HG03039 (cell line): ENCODE results near the gene RPS27A.
"Not testable (repeated sequence)": the region's sequence is repeated elsewhere in the genome, so short reads cannot be mapped to it uniquely, and the experiment has no call there.

Experiments
- ATAC-seq: cut with Tn5 transposase; IDR thresholded peaks from one replicate; pipeline ENCODE4 v1.9.1; 2021; ENCODE audit warnings: mild to moderate bottlenecking, moderate library complexity; ENCODE audit not compliant: unreplicated experiment

RPS27A gene

DNA sequence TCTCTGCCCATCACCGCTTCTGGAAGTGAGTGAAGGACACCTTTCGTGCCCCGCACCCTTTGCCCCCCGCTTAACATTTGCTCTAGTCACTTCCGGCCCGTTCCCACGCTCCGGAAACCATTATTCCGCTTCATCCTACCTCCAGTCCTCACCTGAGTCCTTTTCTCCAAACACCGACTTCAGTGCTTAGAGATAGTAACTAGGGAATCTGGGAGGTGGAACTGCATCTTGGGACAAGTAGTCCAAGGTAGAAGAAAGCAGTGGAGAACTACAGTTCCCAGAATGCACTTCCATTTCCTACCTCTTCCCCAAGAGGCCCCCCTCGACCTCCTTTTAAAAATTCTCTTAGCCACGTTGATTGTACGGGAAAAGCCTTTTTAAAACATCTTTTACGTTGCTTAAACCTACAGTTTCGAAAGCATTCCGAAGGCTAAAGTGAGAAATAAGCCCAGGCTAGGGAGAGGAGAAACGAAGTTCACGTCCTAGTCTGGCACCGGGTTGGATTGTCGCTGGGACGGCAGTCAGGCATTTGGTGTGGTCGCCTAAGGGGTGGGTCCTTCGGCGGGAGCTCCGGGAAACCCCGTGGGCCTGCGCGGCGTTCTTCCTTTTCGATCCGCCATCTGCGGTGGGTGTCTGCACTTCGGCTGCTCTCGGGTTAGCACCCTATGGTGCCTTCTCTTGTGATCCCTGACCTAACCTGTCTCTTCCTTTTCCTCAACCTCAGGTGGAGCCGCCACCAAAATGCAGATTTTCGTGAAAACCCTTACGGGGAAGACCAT is at the start of gene RPS27A, which contains the start of gene CLHC1:
TSS of gene RPS27A (plus strand) at position 605 of the 779 bp plus-strand sequence. CDS start at position 742, 137 bp downstream.
TSS of gene CLHC1 (minus strand) at position 210 of the 779 bp plus-strand sequence. CDS start 9,882 bp downstream, outside the sequence.
- ATAC-seq = peak; percentile 88

DNA sequence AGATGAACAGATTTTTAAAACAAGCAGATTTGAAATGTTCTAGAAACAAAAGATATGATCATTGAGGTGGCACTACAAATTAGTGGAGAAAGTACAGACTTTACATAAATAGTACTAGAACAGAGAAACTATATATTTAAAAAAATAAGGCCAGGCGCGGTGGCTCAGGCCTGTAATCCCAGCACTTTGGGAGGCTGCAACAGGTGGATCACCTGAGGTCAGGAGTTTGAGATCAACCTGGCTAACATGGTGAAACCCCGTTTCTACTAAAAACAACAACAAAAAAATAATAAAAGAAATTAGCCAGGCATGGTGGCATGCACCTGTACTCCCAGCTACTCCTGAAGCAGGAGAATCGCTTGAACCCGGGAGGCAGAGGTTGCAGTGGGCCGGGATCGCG is 45.7 kb upstream of the RPS27A start:
- not testable (repeated sequence) for ATAC-seq

DNA sequence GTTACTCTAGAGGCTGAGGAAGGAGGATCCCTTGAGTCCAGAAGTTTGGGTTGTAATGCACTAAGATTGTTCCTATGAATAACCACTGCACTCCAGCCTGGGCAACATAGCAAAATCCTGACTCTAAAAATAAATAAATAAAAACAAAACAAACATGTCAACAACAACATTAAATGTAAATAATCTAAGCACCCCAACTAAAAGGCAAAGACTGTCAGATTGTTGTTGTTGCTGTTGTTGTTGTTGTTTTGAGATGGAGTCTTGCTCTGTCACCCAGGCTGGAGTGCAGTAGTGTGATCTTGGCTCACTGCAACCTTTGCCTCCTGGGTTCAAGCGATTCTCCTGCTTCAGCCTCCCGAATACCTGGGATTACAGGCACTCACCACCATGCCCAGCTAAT is 40.6 kb upstream of the RPS27A start:
- not testable (repeated sequence) for ATAC-seq

DNA sequence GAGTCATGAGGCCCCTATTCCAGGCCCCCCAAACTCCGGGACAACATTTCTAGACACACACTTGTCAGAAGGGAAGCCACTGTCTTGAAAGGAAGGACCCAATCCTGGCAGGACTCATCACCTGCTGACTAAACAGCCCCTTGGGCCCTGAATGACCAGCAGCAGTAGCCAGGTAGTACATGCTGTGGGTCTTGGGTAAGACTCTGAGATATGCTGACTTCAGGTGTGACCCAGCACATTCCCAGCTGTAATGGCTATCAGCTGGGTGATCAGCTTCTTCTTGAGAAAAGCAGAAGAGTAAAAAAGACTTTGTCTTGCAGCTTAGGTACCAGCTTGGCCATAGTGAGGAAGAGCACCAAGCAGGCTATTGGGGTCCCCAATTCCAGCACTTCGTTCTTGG is 36.0 kb upstream of the RPS27A start:
- no peak for ATAC-seq

DNA sequence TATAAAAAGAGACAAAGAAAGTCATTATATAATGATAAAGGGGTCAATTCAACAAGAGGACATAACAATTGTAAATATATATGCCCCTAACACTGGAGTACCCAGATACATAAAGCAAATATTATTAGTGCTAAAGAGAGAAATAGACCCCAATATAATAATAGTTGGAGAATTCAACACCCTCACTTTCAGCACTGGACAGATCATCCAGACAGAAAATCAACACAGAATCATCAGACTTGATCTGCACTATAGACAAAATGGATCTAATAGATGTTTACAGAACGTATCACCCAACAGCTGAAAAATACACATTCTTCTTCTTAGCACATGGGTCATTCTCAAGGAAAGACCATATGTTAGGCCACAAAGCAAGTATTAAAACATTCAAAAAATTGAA is 32.1 kb upstream of the RPS27A start:
- ATAC-seq = no peak

DNA sequence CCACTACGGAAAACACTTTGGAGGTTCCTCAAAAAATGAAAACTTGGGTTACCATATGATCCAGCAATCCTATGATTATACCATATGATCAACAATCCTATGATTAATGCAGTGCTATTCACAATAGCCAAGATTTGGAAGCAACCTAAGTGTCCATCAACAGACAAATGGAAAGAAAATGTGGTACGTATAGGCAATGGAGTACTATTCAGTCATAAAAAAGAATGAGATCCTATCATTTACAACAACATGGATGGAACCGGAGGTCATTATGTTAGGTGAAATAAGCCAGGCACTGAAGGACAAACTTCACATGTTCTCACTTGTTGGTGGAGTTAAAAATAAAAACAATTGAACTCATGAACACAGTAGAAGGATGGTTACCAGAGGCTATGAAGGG is 28.0 kb upstream of the RPS27A start:
- no peak for ATAC-seq

DNA sequence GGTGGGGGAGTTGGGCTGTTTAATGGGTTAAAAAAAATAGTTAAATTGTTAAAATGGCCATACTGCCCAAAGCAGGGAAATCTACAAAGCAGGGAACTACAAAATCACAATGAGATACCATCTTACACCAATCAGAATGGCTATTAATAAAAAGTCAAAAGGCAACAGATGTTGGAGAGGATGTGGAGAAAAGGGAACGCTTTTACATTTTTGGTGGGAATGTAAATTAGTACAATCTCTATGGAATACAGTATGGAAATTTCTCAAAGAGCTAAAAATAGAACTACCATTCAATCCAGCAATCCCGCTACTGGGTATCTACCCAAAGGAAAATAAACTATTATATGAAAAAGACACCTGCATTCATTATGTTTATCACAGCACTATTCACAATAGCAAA is 27.5 kb upstream of the RPS27A start:
- no peak for ATAC-seq

DNA sequence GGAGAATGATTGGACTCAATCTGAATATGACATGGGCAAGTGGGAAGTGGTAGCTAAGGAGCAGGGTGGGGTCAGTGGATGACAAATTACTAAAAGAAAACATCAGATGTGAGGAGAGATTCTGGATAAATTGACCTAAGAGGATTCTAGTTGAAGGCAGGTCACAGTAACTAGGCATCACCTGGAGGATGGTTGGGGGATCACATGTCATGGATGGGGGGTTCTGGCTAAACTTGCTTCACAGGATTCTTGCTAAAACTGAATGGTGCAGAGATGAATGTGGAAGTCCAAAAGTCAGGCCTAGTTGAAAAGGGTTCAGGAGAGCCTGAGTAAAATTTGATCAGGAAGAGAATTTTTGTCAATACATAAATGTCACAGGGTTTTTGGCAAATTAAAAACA is 18.7 kb upstream of the RPS27A start:
- no peak for ATAC-seq

DNA sequence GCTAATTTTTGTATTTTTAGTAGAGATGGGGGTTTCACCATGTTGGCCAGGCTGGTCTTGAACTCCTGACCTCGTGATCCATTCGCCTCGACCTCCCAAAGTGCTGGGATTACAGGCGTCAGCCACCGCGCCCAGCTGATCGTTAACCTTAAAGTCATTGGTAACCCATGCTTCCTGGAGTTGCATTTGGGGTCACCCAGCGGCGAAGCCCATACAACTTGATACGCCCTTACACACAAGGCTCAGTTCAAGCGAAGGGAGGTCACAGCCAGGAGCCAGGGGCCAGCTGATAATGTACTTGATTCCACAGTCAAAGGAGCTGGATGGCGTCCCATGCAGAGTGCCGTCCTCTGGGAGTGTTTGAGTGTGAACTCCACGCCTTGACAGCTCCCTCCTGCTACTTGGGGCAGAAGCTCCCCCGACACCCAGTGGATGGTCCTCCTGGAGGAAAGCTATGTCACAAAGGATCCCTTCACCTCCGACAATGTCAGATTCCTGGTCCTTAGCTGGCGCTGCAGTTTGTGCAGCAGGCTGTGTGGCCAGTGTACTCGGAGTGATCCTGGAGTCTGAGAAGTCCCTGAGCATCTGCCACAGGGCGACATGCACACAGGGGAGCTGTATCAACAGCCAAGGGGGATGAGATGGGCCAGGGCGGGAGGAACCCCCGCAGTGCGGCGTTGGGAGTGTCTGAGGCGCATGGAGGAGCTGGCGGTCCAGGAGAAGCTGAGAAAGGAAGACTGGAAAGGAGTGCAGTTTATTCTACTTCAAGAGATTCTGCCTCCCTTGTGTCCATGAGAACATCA is 8.3 kb upstream of the RPS27A start:
- no peak for ATAC-seq

DNA sequence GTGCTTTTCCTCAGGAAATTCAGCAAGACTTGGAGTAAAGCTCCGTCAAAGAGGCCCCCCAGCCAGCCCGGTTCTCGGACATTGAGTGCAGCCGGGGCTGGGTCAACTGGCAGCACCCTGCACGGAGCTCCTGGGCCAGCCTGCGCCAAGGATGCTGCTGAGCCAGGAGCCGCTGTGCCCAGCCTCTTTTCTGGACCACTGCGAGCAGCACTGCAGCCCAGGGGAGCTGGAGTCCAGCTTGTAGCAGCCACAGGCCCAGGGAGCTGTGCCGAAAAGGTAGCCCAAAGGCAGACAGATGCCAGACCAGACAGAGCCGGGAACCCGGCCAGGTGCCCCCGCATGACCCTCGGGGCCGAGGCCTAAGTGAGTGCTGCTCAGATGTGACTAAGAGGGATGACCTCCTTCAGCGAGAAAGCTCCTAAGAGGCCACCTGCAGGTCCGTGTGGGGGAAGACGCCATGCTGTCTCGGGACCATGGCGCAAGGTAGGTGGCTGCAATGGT is 7.7 kb upstream of the RPS27A start:
- no peak for ATAC-seq

DNA sequence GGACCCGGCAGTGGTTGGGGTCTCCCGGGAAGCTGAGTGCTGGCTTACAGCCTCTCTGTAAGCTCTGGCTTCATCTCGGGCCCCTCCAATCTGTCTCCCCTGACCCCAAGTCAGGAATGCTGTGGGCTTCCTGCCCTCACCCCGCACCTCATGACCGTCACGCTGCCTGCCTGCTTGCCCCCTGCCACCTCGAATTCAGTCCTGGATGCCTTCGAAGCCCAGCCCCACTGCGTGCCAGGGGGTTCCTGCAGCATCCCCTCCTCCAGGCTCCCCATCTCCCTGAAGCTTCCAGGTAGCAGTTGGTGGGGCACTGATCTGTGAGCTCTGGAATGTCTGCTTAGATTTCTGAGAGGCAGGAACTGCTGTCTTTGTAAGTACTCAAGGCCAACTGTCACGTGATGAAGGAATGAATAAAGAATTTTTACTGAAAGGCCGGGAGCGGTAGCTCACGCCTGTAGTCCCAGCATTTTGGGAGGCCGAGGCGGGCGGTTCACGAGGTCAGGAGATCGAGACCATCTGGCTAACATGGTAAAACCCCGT is 6.9 kb upstream of the RPS27A start:
- ATAC-seq = no peak

DNA sequence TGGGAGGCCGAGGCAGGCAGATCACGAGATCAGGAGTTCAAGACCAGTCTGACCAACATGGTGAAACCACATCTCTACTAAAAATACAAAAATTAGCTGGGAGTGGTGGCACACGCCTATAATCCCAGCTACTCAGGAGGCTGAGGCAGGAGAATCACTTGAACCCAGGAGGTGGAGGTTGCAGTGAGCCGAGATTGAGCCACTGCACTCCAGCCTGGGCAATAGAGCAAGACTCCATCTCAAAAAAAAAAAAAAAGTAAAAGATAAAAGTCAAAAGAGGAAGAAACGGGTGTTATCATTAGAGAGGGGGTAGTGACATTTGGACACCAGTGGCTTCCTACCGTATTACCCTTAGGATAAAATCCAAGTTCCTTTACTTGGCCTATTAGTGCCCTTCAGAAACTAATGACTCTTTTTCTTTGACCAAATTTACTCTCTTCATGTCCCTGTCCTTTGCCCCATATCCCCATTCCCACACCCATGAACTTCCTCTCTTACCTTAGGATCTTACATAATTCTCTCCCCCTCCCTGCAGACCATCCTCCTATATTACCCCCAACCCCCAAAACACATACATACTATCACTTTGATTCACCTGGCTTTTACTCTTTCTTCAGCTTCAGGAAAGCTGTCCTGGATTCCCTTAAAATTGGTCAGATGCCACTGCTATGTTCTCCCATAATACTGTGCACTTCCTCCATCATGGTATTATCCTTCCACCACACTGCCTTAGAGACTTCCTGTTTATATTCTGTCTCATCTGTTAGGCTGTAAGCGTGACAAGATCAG is 4.9 kb upstream of the RPS27A start:
- ATAC-seq = not testable (repeated sequence)

DNA sequence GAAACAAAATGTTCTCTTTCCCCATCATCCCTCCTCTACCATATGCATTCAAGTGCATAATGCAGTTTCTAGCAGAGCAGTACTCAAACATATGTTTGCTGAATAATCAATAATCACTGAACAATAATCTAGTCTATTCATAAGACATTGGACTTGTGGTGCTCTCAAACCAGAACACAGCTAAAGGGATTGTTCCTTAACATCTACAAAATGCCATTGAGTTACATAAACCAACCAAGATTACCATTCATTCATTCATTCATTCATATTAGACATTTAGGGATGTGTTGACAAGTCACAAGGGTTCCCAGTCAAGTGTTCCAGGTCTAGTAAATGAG is 4.3 kb upstream of the RPS27A start:
- no peak for ATAC-seq

DNA sequence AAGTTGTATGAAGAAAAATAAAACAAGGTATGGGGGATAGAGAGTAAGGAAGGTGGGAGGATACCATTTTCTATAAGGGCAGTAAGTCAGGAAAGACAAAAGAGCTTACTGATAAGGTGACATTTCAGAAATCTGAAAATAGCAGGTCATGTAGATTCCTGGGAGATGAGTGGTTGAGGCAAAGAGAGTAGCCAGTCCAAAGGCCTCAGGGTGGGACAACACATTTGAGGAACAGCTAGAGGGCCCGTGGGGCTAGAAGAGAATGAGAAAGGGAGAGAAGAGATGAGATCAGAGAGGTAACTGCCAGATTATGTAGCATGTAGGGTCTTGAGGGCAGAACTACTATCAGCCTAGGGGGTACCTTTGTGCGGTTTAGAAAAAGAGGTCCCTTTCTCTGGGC is 3.3 kb upstream of the RPS27A start:
- no peak for ATAC-seq

DNA sequence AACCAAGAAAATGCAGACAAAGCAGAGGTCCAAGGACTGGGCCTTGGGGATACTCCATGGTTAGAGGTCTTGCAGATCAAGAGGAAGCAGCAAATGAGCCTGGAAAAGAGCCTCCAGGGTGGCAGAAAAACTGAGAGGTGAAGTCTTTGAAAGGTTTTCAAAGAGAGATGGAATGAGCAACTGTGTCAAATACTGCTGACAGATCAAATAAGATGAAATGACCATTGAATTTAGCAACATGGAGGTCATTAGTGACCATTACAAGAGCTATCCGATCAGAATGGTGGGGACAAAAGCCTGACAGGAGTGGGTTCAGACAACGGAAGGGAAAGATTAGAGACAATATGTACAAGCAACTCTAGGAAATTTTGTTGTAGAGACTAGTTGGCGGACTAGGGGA is 1.9 kb upstream of the RPS27A start:
- no peak for ATAC-seq

DNA sequence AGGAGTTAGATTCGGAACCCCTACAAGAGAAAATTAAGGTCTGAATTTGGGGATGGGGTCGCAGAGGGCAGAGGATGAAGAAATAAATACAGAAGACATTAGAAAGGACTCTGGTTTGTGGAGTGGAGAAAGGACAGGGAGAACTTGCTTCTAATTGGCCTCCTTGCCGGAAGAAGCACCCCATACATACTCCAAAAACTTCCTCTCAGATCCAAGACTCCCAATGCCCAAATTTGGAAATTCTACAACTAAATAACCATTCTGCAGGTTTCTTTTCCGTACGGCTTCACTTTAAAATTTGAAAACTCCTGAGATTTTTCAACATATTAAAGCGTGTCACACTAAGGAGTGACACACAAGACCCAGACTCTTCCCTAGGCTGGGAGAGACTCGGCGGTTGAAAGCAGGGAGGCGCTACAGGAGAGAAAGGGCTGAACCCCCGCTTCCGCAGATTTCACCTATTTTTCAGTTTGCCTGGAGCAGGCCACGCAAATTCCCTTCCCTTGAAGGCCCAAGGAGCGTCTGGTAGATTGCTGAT is 873 bp upstream of the RPS27A start:
- ATAC-seq = no peak

DNA sequence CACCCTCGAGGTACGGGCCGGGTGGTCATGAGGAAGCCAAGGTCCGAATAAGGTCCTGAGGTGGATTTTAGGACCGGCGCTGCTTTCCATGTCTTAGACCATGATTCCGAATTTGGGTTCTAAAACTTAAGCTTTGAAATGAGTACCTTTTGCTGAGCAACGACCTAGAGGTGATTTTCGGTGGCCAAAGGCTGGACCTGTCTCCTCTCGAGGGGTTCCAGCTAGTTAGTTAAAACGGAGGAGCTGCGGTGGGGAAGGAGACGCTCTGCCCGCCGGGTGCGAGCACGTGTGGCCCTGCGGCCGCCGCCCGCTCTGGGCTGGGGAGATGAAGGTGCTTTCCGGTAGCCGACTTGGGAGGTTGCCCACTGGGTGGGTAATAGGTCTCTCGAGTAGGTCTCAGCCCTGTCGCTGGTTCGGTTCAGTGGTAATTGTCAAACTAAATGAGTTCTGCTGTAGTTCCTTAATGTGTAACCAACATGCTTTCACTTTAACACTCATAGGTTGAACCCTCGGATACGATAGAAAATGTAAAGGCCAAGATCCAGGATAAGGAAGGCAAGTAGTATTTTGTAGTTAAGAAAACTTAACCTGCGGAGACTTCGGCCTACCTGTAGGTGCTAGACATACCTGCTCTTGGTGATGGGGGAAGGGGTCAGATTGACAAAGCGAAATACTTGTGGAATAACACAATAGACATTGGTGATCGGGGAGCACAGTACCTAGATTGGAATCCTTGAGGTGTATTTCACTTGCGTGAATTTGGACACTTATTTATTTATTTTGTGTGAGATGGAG is 572 bp downstream of the RPS27A start:
- ATAC-seq = no peak

DNA sequence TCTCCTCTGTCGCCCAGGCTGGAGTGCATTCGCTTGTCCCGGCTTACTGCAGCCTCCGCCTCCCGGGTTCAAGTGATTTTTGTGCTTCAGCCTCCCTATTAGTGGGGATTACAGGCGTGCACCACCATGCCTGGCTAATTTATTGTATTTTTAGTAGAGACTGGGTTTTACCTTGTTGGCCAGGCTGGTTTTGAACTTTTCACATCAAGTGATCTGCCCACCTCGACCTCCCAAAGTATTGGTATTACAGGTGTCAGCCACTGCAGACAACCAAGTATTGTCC is 1.1 kb downstream of the RPS27A start:
- ATAC-seq = no peak

DNA sequence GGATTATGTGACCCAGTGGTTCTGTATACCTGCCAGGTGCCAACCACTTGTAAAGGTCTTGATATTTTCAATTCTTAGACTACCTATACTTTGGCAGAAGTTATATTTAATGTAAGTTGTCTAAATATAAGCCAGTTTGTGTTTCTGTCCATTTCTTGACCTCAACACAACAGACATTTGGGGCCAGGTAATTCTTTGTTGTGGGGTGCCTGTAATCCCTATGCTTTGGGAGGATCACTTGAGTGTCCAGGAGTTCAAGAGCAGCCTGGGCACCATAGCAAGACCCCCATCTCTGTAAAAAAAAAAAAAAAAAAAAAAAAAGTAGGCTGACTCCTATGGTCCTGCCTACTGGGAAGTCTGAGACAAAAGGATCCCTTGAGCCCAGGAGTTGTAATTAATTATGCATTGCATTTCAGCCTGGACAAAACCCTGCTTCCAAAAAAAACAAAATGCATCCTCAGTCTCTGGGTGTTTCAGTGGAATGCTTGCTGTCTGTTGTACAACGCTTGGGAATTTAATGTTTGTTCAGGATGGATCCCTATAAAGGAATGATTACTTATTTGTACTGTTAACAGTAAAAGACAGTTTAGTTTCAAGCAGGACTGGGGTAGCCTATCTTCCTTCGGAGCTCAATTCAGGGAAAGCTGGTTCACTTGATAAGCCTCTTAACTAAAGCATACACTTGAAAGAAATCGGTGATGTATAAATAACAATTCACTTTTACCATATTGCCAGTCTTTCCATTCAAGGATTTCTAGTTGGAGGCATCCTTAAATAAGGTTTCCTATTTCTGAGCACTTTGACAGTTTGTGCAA is 3.4 kb downstream of the RPS27A start:
- no peak for ATAC-seq
